ENCODE data around the gene HNF4A. TPM values are rescaled to one million over a fixed set of nuclear protein-coding genes. Genes with fewer than 3 reads are reported as not detected.

HNF4A gene
- total RNA-seq, 4 donors from 2014 or later, result 173 to 471 (median 252) TPM

DNA sequence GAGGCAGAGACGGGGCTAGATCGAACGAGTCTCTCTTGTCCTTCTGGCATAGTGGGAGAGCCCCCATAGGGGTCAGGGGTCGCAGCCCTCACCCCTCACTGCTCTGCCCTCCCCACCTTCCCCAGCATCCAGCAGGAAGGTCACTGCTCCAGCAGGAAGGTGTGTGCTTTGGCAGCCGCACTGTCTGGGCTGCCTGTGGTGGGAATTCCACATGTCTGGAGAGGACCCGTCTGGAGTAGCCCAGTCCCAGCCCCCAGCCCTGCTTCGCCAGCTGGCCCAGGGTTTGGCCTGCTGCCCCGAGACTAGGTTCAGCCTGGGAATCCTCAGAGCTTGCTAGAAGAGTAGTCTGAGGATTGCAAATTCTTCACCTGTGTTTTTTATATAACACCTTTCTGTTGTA is 21.2 kb upstream of the HNF4A start:
- in situ Hi-C loops (cut with MboI; ENCODE audit: low pct_ligation_motif_present in 1 of 4, low pct_unique_long_range_greater_than_20kb in 1 of 4, low sequenced_read_pairs in 3 of 4) (no loop called here), intact Hi-C loops (cut with DNase I; ENCODE audit: low total_unique reads) (no loop called here)
- no peaks in the 10 kb centered on the region for H3K36me3 ChIP-seq
- H3K27ac ChIP-seq, result no peak overlapping the region
- H3K4me3 ChIP-seq, result no peak overlapping the region
- H3K27me3 ChIP-seq, result peaks cover 4% of the 10 kb centered on the region
- H3K9me3 ChIP-seq, result no peaks in the 10 kb centered on the region
- no peak for DNase-seq
- 45% methylated on average over 8 of the region's 8 CpGs; no CpG with 5 or more reads in 1 of the 2 donors for WGBS, 2 donors (ENCODE audit: low coverage in 1 of 2)
- no peaks in the 10 kb centered on the region for H3K4me1 ChIP-seq
- TF ChIP-seq, protein P1, sequence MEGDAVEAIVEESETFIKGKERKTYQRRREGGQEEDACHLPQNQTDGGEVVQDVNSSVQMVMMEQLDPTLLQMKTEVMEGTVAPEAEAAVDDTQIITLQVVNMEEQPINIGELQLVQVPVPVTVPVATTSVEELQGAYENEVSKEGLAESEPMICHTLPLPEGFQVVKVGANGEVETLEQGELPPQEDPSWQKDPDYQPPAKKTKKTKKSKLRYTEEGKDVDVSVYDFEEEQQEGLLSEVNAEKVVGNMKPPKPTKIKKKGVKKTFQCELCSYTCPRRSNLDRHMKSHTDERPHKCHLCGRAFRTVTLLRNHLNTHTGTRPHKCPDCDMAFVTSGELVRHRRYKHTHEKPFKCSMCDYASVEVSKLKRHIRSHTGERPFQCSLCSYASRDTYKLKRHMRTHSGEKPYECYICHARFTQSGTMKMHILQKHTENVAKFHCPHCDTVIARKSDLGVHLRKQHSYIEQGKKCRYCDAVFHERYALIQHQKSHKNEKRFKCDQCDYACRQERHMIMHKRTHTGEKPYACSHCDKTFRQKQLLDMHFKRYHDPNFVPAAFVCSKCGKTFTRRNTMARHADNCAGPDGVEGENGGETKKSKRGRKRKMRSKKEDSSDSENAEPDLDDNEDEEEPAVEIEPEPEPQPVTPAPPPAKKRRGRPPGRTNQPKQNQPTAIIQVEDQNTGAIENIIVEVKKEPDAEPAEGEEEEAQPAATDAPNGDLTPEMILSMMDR (IDR thresholded peaks at IDR 0.05), result no peak
- TF ChIP-seq POLR2AphosphoS5 (IDR thresholded peaks at IDR 0.05) (no peak), POLR2A (IDR thresholded peaks at IDR 0.05) (no peak), EP300 (IDR thresholded peaks at IDR 0.05; ENCODE audit: low read depth) (no peak)

DNA sequence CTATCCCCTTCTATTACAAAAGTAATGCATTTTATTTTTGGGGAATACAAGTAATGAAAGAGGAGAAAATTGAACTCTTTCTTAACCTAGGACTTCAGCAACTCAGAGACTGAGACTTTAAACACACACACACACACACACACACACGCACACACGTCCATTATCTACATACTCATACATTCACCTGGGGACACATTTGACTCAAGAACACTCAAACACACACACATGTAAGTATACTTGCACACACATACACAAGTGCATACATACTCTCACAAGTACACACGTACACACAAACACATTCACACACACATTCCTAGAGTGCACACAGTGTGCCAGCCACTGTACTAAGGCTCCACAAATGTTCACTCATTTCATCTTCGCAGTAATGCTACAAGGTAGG is 20.8 kb upstream of the HNF4A start:
- no peak for DNase-seq
- H3K27me3 ChIP-seq, result peaks cover 4% of the 10 kb centered on the region
- H3K4me1 ChIP-seq, result no peaks in the 10 kb centered on the region
- no peaks in the 10 kb centered on the region for H3K9me3 ChIP-seq
- 83% methylated on average over 2 to 4 of the region's 4 CpGs for WGBS, 2 donors (ENCODE audit: low coverage in 1 of 2)
- TF ChIP-seq POLR2AphosphoS5 (IDR thresholded peaks at IDR 0.05) (no peak), EP300 (IDR thresholded peaks at IDR 0.05; ENCODE audit: low read depth) (no peak), POLR2A (IDR thresholded peaks at IDR 0.05) (no peak)
- TF ChIP-seq, protein P1 (IDR thresholded peaks at IDR 0.05), result no peak
- intact Hi-C loops (cut with DNase I; ENCODE audit: low total_unique reads), result no loop called here
- in situ Hi-C loops (cut with MboI; ENCODE audit: low pct_ligation_motif_present in 1 of 4, low pct_unique_long_range_greater_than_20kb in 1 of 4, low sequenced_read_pairs in 3 of 4), result no loop called here
- no peak overlapping the region for H3K27ac ChIP-seq
- no peaks in the 10 kb centered on the region for H3K36me3 ChIP-seq
- no peak overlapping the region for H3K4me3 ChIP-seq

DNA sequence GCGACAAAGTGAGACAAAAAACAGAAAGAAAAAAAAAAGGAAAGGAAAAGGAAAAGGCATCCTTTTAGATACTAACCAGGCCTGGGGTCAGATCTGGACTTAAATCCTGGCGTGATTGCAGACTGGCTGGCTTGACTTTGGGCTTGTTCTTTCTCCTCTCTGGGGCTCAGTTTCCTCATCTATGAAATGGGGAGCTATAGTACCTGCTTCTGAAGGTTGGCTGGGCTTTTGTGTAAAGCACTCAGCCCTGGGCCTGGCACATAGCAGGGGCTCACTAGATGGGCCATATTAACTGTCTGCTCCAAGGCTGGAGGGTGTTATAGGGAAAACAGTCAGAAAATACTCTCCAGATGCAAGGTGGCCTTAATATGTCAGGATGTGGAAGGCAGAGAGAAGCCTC is 19.8 kb upstream of the HNF4A start:
- no peak overlapping the region for H3K4me3 ChIP-seq
- H3K27ac ChIP-seq, result no peak overlapping the region
- DNase-seq, result no peak
- H3K4me1 ChIP-seq, result no peaks in the 10 kb centered on the region
- peaks cover 4% of the 10 kb centered on the region for H3K27me3 ChIP-seq
- no peaks in the 10 kb centered on the region for H3K9me3 ChIP-seq
- in situ Hi-C loops (cut with MboI; ENCODE audit: low pct_ligation_motif_present in 1 of 4, low pct_unique_long_range_greater_than_20kb in 1 of 4, low sequenced_read_pairs in 3 of 4), result no loop called here
- H3K36me3 ChIP-seq, result no peaks in the 10 kb centered on the region
- TF ChIP-seq POLR2A (IDR thresholded peaks at IDR 0.05) (no peak), EP300 (IDR thresholded peaks at IDR 0.05; ENCODE audit: low read depth) (no peak)
- 95% methylated on average over 2 of the region's 2 CpGs; no CpG with 5 or more reads in 1 of the 2 donors for WGBS, 2 donors (ENCODE audit: low coverage in 1 of 2)
- intact Hi-C loops (cut with DNase I; ENCODE audit: low total_unique reads), result no loop called here

DNA sequence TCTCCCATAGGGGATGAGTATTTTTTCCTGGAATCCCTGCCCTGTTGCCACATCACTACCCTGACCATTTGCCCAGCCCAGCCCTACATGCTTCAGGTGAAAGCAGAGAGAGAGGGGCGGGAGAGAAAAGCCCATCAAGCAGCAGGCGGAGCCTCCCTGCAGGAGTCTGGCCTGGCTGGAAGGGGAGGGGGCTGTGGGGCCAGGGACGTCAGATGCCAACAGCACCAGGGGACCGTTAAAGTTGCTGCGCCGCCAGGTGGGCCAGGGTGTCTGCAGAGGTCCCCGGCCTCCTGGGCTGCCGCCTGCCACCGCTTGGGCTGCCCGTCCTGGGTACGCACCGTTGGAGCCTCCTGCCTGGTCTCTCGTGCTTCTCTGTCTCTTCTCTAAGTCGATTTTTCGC is 19.4 kb upstream of the HNF4A start:
- peaks cover 4% of the 10 kb centered on the region for H3K27me3 ChIP-seq
- no peak for DNase-seq
- WGBS, 2 donors (ENCODE audit: low coverage in 1 of 2), result 64 to 67% methylated on average over 1 to 15 of the region's 15 CpGs
- intact Hi-C loops (cut with DNase I; ENCODE audit: low total_unique reads), result no loop called here
- no peaks in the 10 kb centered on the region for H3K36me3 ChIP-seq
- TF ChIP-seq EP300 (IDR thresholded peaks at IDR 0.05; ENCODE audit: low read depth) (no peak), POLR2A (IDR thresholded peaks at IDR 0.05) (no peak), POLR2AphosphoS5 (IDR thresholded peaks at IDR 0.05) (no peak)
- TF ChIP-seq, protein P1 (IDR thresholded peaks at IDR 0.05), result no peak
- H3K9me3 ChIP-seq, result no peaks in the 10 kb centered on the region
- H3K27ac ChIP-seq, result no peak overlapping the region
- H3K4me3 ChIP-seq, result no peak overlapping the region
- in situ Hi-C loops (cut with MboI; ENCODE audit: low pct_ligation_motif_present in 1 of 4, low pct_unique_long_range_greater_than_20kb in 1 of 4, low sequenced_read_pairs in 3 of 4), result no loop called here
- H3K4me1 ChIP-seq, result no peaks in the 10 kb centered on the region

DNA sequence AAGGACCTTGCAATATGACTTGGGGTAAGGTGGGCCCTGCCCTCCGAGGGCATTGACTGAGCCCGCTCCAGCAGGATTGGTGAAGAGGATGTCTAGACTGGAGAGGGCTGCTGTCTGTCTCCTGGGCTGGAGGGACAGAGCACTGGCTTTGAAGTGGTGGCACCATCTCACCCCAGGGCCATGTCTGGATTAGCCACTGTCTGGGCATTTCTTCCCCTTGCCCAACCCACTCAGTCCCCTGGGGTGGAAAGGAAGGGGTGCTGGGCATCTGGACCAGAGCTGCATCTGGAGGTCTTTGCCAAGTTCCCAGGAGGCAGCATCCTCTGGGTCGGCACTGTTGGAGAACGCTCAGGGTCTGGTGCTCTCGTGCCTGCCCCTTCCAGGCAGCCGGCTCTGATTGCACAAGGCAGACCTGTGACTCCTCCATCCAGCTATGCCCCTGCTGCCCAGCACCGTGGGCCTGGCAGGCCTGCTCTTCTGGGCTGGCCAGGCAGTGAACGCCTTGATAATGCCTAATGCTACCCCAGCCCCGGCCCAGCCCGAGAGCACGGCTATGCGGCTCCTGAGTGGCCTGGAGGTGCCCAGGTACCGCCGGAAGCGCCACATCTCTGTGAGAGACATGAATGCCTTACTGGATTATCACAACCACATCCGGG is 18.6 kb upstream of the HNF4A start, which contains the start of gene R3HDML:
Gene R3HDML, plus strand, starts transcription at position 319 of the 656 bp plus-strand sequence. Its CDS starts 115 bp downstream, at position 434.
- Histone ChIP-seq H3K4me3 (no peak within 1 kb of the TSS), H3K27me3 (peaks cover 4% of the 10 kb centered on the region), H3K27ac (no peak within 1 kb of the TSS), H3K9me3 (no peaks in the 10 kb centered on the region), H3K36me3 (no peaks in the 10 kb centered on the region), H3K4me1 (no peaks in the 10 kb centered on the region)
- WGBS, 2 donors (ENCODE audit: low coverage in 1 of 2), result 85% methylated on average over 16 of the region's 16 CpGs; no CpG with 5 or more reads in 1 of the 2 donors
- in situ Hi-C loops (cut with MboI; ENCODE audit: low pct_ligation_motif_present in 1 of 4, low pct_unique_long_range_greater_than_20kb in 1 of 4, low sequenced_read_pairs in 3 of 4) (no loop called here), intact Hi-C loops (cut with DNase I; ENCODE audit: low total_unique reads) (no loop called here)
- TF ChIP-seq POLR2AphosphoS5 (IDR thresholded peaks at IDR 0.05) (no peak), EP300 (IDR thresholded peaks at IDR 0.05; ENCODE audit: low read depth) (no peak), POLR2A (IDR thresholded peaks at IDR 0.05) (no peak)
- TF ChIP-seq, protein P1 (IDR thresholded peaks at IDR 0.05), result no peak
- no peak for DNase-seq
